SH-SY5Y (cell line): ENCODE measurements around the gene CDK14.

ENCODE experiments used
- GATA2 ChIP-seq: IDR thresholded peaks from 2 replicates; pipeline ENCODE4 v1.6.1; 2011; ENCODE audit warnings: mild to moderate bottlenecking, low read depth, low read length
- GATA3 ChIP-seq: IDR thresholded peaks from 2 replicates; pipeline ENCODE4 v1.6.1; 2011; ENCODE audit warnings: low read depth, mild to moderate bottlenecking, low read length, moderate library complexity

DNA sequence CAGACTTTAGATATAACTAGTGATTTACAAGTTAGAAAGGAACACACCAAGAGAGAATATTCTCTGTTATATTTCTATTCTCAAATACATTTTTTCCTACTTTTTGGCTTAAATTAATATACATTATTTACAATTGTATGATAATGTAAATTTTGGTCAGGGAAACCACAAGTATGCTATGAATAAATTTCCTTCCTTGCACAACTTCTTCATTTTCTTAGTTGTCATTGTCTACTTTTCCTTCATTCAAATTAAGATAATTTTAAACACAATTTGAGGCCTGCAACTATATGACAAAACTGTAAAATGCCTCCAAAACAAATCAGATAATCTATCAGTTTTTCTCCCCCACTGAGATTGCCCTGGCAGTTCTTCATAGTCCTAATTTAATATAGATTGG, 131.3 kb downstream of the CDK14 start:
- TF ChIP-seq GATA2 (no peak), GATA3 (no peak)
